ENCODE measurements around the gene IRAG1. TPM values are rescaled to one million over a fixed set of nuclear protein-coding genes. Genes with fewer than 3 reads are reported as not detected.

Gene IRAG1
- polyA plus RNA-seq, 1 donor from 2014 or later = 0.14 TPM

- no peak overlapping the region for H3K4me2 ChIP-seq (ENCODE audit: low read length)
- H2AFZ ChIP-seq (ENCODE audit: low read depth, low read length) = no peak overlapping the region
- TF ChIP-seq MXI1 (conservative IDR thresholded peaks at IDR 0.05; ENCODE audit: poor library complexity, severe bottlenecking) = no peak
- TF ChIP-seq EP300 (conservative IDR thresholded peaks at IDR 0.05; ENCODE audit: poor library complexity, severe bottlenecking) = no peak
- no peak for TF ChIP-seq TAF1 (IDR thresholded peaks at IDR 0.05; ENCODE audit: low read depth)
- TF ChIP-seq SMC3 (conservative IDR thresholded peaks at IDR 0.05; ENCODE audit: poor library complexity) = no peak
- no peak for TF ChIP-seq POLR2AphosphoS5 (IDR thresholded peaks at IDR 0.05)
- TF ChIP-seq EZH2 (IDR thresholded peaks at IDR 0.05; ENCODE audit: borderline replicate concordance, insufficient read depth, low read length, poor library complexity, severe bottlenecking) = no peak
- no peak for TF ChIP-seq CTCF (IDR thresholded peaks at IDR 0.05; ENCODE audit: poor library complexity, severe bottlenecking)
- TF ChIP-seq REST (IDR thresholded peaks at IDR 0.05; ENCODE audit: borderline replicate concordance) = no peak
- TF ChIP-seq RAD21 (conservative IDR thresholded peaks at IDR 0.05) = no peak
These were observed 34.6 kb upstream of the IRAG1 start for GRCh38 chr11:10728154-10728553.

GRCh38 chr11:10727146-10727851, 33.7 kb upstream of the IRAG1 start:
- H3K27ac ChIP-seq (ENCODE audit: low read length) = no peak overlapping the region
- no peaks in the 10 kb centered on the region for H3K36me3 ChIP-seq (ENCODE audit: insufficient read depth, low read length)
- H3K79me2 ChIP-seq (replicated peaks; ENCODE audit: insufficient read depth, low read length) = no peaks in the 10 kb centered on the region
- H2AFZ ChIP-seq (ENCODE audit: low read depth, low read length) = no peak overlapping the region
- H3K4me3 ChIP-seq (ENCODE audit: low read length) = no peak overlapping the region
- no peaks in the 10 kb centered on the region for H3K9me3 ChIP-seq (ENCODE audit: low read length)
- H3K9ac ChIP-seq (ENCODE audit: low read length) = no peak overlapping the region
- H4K20me1 ChIP-seq (ENCODE audit: insufficient read depth) = no peaks in the 10 kb centered on the region
- no peak overlapping the region for H3K4me2 ChIP-seq (ENCODE audit: low read length)
- no peaks in the 10 kb centered on the region for H3K27me3 ChIP-seq (ENCODE audit: insufficient read depth, low read depth, low read length)
- no peaks in the 10 kb centered on the region for H3K9me2 ChIP-seq (ENCODE audit: insufficient read depth, low read length)
- no peak for TF ChIP-seq EZH2 (IDR thresholded peaks at IDR 0.05; ENCODE audit: borderline replicate concordance, insufficient read depth, low read length, poor library complexity, severe bottlenecking)
- TF ChIP-seq RAD21 (conservative IDR thresholded peaks at IDR 0.05) = no peak
- no peak for TF ChIP-seq SMC3 (conservative IDR thresholded peaks at IDR 0.05; ENCODE audit: poor library complexity)
- TF ChIP-seq EP300 (conservative IDR thresholded peaks at IDR 0.05; ENCODE audit: poor library complexity, severe bottlenecking) = no peak
- no peak for TF ChIP-seq TAF1 (IDR thresholded peaks at IDR 0.05; ENCODE audit: low read depth)
- no peak for TF ChIP-seq CTCF (IDR thresholded peaks at IDR 0.05; ENCODE audit: poor library complexity, severe bottlenecking)
- TF ChIP-seq REST (IDR thresholded peaks at IDR 0.05; ENCODE audit: borderline replicate concordance) = no peak
- no peak for TF ChIP-seq MXI1 (conservative IDR thresholded peaks at IDR 0.05; ENCODE audit: poor library complexity, severe bottlenecking)
- TF ChIP-seq POLR2AphosphoS5 (IDR thresholded peaks at IDR 0.05) = no peak
- H3F3A ChIP-seq (ENCODE audit: insufficient read depth, low read length, poor library complexity, severe bottlenecking) = no peaks in the 10 kb centered on the region

More at GRCh38 chr11:10728154-10728553, 34.6 kb upstream of the IRAG1 start:
- Histone ChIP-seq H3K79me2 (replicated peaks; ENCODE audit: insufficient read depth, low read length) (no peaks in the 10 kb centered on the region), H3F3A (ENCODE audit: insufficient read depth, low read length, poor library complexity, severe bottlenecking) (no peaks in the 10 kb centered on the region), H3K9me2 (ENCODE audit: insufficient read depth, low read length) (no peaks in the 10 kb centered on the region), H3K27me3 (ENCODE audit: insufficient read depth, low read depth, low read length) (no peaks in the 10 kb centered on the region), H3K9me3 (ENCODE audit: low read length) (no peaks in the 10 kb centered on the region), H4K20me1 (ENCODE audit: insufficient read depth) (no peaks in the 10 kb centered on the region), H3K4me3 (ENCODE audit: low read length) (no peak overlapping the region), H3K27ac (ENCODE audit: low read length) (no peak overlapping the region), H3K9ac (ENCODE audit: low read length) (no peak overlapping the region), H3K36me3 (ENCODE audit: insufficient read depth, low read length) (no peaks in the 10 kb centered on the region)

Measured in neural cell (in vitro differentiated cells).